ENCODE results near the gene MAGEF1.

The MAGEF1 gene

GRCh38 chr3:184682671-184683070, 29.2 kb downstream of the MAGEF1 start:
- Histone ChIP-seq H3K9ac (no peak overlapping the region), H3K27me3 (no peaks in the 10 kb centered on the region), H4K20me1 (no peaks in the 10 kb centered on the region), H3K36me3 (no peaks in the 10 kb centered on the region), H3K4me1 (peaks cover 72% of the 10 kb centered on the region), H3K4me2 (no peak overlapping the region), H3K4me3 (no peak overlapping the region), H3K9me3 (no peaks in the 10 kb centered on the region; the same call in 1 of the 2 replicates), H3K27ac (no peak overlapping the region)
- no peak for TF ChIP-seq Cebpa-rat (IDR thresholded peaks at IDR 0.05)

- Histone ChIP-seq H3K27ac (0 out of 2 replicates have a peak overlapping the region, but pooled peaks have one; percentile 14), H3K4me3 (no peak overlapping the region), H3K27me3 (no peaks in the 10 kb centered on the region), H3K4me1 (peaks cover 72% of the 10 kb centered on the region), H3K4me2 (peak overlapping the region; percentile 96), H3K36me3 (no peaks in the 10 kb centered on the region), H3K9me3 (no peaks in the 10 kb centered on the region; the same call in 1 of the 2 replicates), H3K9ac (no peak overlapping the region), H4K20me1 (no peaks in the 10 kb centered on the region)
- no peak for TF ChIP-seq Cebpa-rat (IDR thresholded peaks at IDR 0.05)
Observed at GRCh38 chr3:184680385-184681345, 31.2 kb downstream of the MAGEF1 start.

DNA sequence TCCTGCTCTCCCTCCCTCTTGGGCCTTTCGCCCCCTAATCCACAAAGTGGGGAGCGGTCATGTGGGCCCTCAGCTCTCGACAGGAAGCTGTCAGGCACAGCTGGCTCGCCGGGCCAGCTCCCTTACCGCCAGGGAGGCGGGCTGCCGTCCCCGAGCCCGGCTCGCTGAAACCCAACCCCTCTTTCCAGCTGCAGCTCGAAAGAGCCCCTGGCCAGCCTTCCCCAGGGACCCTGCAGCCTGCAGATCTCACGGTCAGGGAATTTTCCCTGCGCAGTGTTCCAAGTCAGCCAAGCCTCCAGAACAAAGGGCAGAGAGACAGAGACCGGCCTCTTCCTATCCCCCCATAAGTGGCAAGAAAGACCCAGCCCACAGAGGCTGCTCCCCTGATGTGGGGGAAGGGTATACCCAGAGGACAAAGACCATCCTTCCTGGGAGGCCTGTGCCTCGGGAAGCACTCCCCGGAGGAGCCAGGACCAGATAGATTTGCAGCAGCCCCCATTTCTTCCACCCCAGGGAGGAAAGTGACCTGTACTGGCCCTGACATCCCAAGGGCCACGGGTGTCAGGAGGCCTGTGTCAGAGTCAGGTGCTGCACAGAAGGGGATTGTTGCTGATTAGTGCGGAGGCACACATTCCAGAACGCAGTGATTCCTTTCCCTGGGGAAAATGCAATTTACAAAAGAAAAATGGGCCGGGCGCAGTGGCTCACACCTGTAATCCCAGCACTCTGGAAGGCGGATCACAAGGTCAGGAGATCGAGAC, 32.6 kb downstream of the MAGEF1 start:
- Histone ChIP-seq H3K36me3 (no peaks in the 10 kb centered on the region), H3K4me3 (no peak overlapping the region; the same call in 1 of the 2 replicates), H3K4me1 (peaks cover 64% of the 10 kb centered on the region), H3K27ac (peak overlapping the region; percentile 86), H3K27me3 (no peaks in the 10 kb centered on the region), H3K9ac (peak overlapping the region; percentile 71; the same call in 1 of the 2 replicates), H3K4me2 (peak overlapping the region; percentile 96), H4K20me1 (no peaks in the 10 kb centered on the region), H3K9me3 (no peaks in the 10 kb centered on the region; the same call in 1 of the 2 replicates)
- no peak for TF ChIP-seq Cebpa-rat (IDR thresholded peaks at IDR 0.05)

GRCh38 chr3:184678317-184679055, 33.4 kb downstream of the MAGEF1 start:
- Histone ChIP-seq H4K20me1 (no peaks in the 10 kb centered on the region), H3K9me3 (no peaks in the 10 kb centered on the region), H3K4me3 (peak overlapping the region; percentile 50), H3K27ac (peak overlapping the region; percentile 86), H3K9ac (peak overlapping the region; percentile 71), H3K27me3 (no peaks in the 10 kb centered on the region), H3K4me2 (peak overlapping the region; percentile 96), H3K36me3 (no peaks in the 10 kb centered on the region), H3K4me1 (peaks cover 64% of the 10 kb centered on the region)
- TF ChIP-seq Cebpa-rat (IDR thresholded peaks at IDR 0.05): no peak

- Histone ChIP-seq H3K27me3 (no peaks in the 10 kb centered on the region), H4K20me1 (no peaks in the 10 kb centered on the region), H3K9me3 (no peaks in the 10 kb centered on the region), H3K9ac (peak overlapping the region; percentile 71), H3K27ac (peak overlapping the region; percentile 86), H3K4me3 (peak overlapping the region; percentile 50), H3K36me3 (no peaks in the 10 kb centered on the region), H3K4me2 (peak overlapping the region; percentile 96), H3K4me1 (peaks cover 64% of the 10 kb centered on the region)
- peak; percentile 62; the same call in 1 of the 2 replicates for TF ChIP-seq Cebpa-rat (IDR thresholded peaks at IDR 0.05)
Observed at GRCh38 chr3:184677344-184678316, 34.2 kb downstream of the MAGEF1 start.

- peak overlapping the region; percentile 50 for H3K4me3 ChIP-seq
- no peaks in the 10 kb centered on the region for H4K20me1 ChIP-seq
- no peaks in the 10 kb centered on the region for H3K9me3 ChIP-seq
- TF ChIP-seq Cebpa-rat (IDR thresholded peaks at IDR 0.05): no peak
- no peaks in the 10 kb centered on the region for H3K27me3 ChIP-seq
- peak overlapping the region; percentile 86 for H3K27ac ChIP-seq
- peaks cover 60% of the 10 kb centered on the region for H3K4me1 ChIP-seq
- no peaks in the 10 kb centered on the region for H3K36me3 ChIP-seq
- H3K9ac ChIP-seq: peak overlapping the region; percentile 71; the same call in 1 of the 2 replicates
- H3K4me2 ChIP-seq: peak overlapping the region; percentile 96
Observed at GRCh38 chr3:184676927-184677326, 34.9 kb downstream of the MAGEF1 start.

- H3K4me2 ChIP-seq: no peak overlapping the region
- no peaks in the 10 kb centered on the region for H3K36me3 ChIP-seq
- H3K9ac ChIP-seq: no peak overlapping the region
- H3K4me1 ChIP-seq: peaks cover 43% of the 10 kb centered on the region
- no peak overlapping the region for H3K4me3 ChIP-seq
- H3K9me3 ChIP-seq: no peaks in the 10 kb centered on the region
- H3K27me3 ChIP-seq: no peaks in the 10 kb centered on the region
- no peaks in the 10 kb centered on the region for H4K20me1 ChIP-seq
- TF ChIP-seq Cebpa-rat (IDR thresholded peaks at IDR 0.05): no peak
- H3K27ac ChIP-seq: no peak overlapping the region
Observed at GRCh38 chr3:184674626-184675025, 37.2 kb downstream of the MAGEF1 start.

Data from BLaER1 (cell line).